ENCODE measurements around the gene SLC25A21.

SLC25A21 gene

GRCh38 chr14:36757734-36758601 is 414.4 kb downstream of the SLC25A21 start:
- DNase-seq (ENCODE audit: low read depth), result no peak

- DNase-seq (ENCODE audit: low read depth), result no peak
These were observed 416.2 kb downstream of the SLC25A21 start for GRCh38 chr14:36756226-36756625.

- no peak for DNase-seq (ENCODE audit: low read depth)
These were observed 416.6 kb downstream of the SLC25A21 start for GRCh38 chr14:36755756-36756155.

- no peak for DNase-seq (ENCODE audit: low read depth)
These were observed 420.5 kb downstream of the SLC25A21 start for GRCh38 chr14:36751920-36752319.

GRCh38 chr14:36751106-36751505 is 421.3 kb downstream of the SLC25A21 start:
- DNase-seq (ENCODE audit: low read depth), result no peak

- DNase-seq (ENCODE audit: low read depth), result no peak
These were observed 422.2 kb downstream of the SLC25A21 start for GRCh38 chr14:36750244-36750643.

- DNase-seq (ENCODE audit: low read depth), result no peak
These were observed 423.7 kb downstream of the SLC25A21 start for GRCh38 chr14:36748610-36749213.

GRCh38 chr14:36747411-36748184 is 424.8 kb downstream of the SLC25A21 start:
- DNase-seq (ENCODE audit: low read depth), result no peak

GRCh38 chr14:36746872-36747271 is 425.5 kb downstream of the SLC25A21 start:
- DNase-seq (ENCODE audit: low read depth), result no peak

GRCh38 chr14:36741858-36742257 is 430.5 kb downstream of the SLC25A21 start:
- no peak for DNase-seq (ENCODE audit: low read depth)

- DNase-seq (ENCODE audit: low read depth), result no peak
These were observed 434.1 kb downstream of the SLC25A21 start for GRCh38 chr14:36738269-36738668.

GRCh38 chr14:36726128-36726527 is 446.3 kb downstream of the SLC25A21 start:
- DNase-seq (ENCODE audit: low read depth), result no peak

- no peak for DNase-seq (ENCODE audit: low read depth)
These were observed 448.2 kb downstream of the SLC25A21 start for GRCh38 chr14:36724162-36724561.

GRCh38 chr14:36723530-36723929 is 448.9 kb downstream of the SLC25A21 start:
- no peak for DNase-seq (ENCODE audit: low read depth)

- no peak for DNase-seq (ENCODE audit: low read depth)
These were observed 450.5 kb downstream of the SLC25A21 start for GRCh38 chr14:36721877-36722276.

GRCh38 chr14:36720657-36721056 is 451.7 kb downstream of the SLC25A21 start:
- DNase-seq (ENCODE audit: low read depth), result no peak

- DNase-seq (ENCODE audit: low read depth), result no peak
These were observed 452.6 kb downstream of the SLC25A21 start for GRCh38 chr14:36719823-36720222.

GRCh38 chr14:36718216-36718615 is 454.2 kb downstream of the SLC25A21 start:
- DNase-seq (ENCODE audit: low read depth), result no peak

- DNase-seq (ENCODE audit: low read depth), result no peak
These were observed 455.0 kb downstream of the SLC25A21 start for GRCh38 chr14:36717363-36717762.

GRCh38 chr14:36716614-36717184 is 455.7 kb downstream of the SLC25A21 start:
- no peak for DNase-seq (ENCODE audit: low read depth)

GRCh38 chr14:36713960-36714703 is 458.3 kb downstream of the SLC25A21 start:
- no peak for DNase-seq (ENCODE audit: low read depth)

- DNase-seq (ENCODE audit: low read depth), result no peak
These were observed 464.8 kb downstream of the SLC25A21 start for GRCh38 chr14:36707570-36707969.

Data from stimulated activated CD8-positive, alpha-beta memory T cell treated with anti-CD3 and anti-CD28 coated beads, Interleukin-15, amount 100 ng/mL, for 1 hour (primary cell).